Keratinocyte (primary cell): ENCODE data around the gene VTI1A. TPM values are rescaled to one million over a fixed set of nuclear protein-coding genes. Genes with fewer than 3 reads are reported as not detected.

Source experiments
- DNase-seq: peaks from one replicate; pipeline ENCODE4 v3.0.0-alpha.2; 2011; ENCODE audit warnings: low read depth, missing footprints, low spot score
- FAIRE-seq: peaks from 2 replicates; lab custom pipeline; 2011; peaks lifted over from hg19 to GRCh38; lab: Jason Lieb, UNC
- H2AFZ ChIP-seq: 2 replicates; pipeline ENCODE4 v1.6.0; 2012; ENCODE audit warnings: low read length, control low read depth, inconsistent platforms; ENCODE audit not compliant: control insufficient read depth
- H3K27ac ChIP-seq: 2 replicates; pipeline ENCODE4 v1.5.1; 2011; ENCODE audit warnings: low read length; ENCODE audit not compliant: control insufficient read depth, insufficient read depth
- H3K27me3 ChIP-seq: 3 replicates; pipeline ENCODE4 v1.6.0; 2011; ENCODE audit warnings: low read length; ENCODE audit not compliant: control insufficient read depth, insufficient read depth; ENCODE audit errors: extremely low read depth
- H3K36me3 ChIP-seq, 2 experiments: 2 replicates in 1 of 2; 3 replicates in 1 of 2; pipeline ENCODE4 v1.5.1; 2011; ENCODE audit warnings: low read length in 2 of 2, mild to moderate bottlenecking in 1 of 2; ENCODE audit not compliant: control insufficient read depth in 2 of 2, insufficient read depth in 2 of 2; ENCODE audit errors: extremely low read depth in 1 of 2
- H3K4me1 ChIP-seq: 3 replicates; pipeline ENCODE4 v1.5.1; 2011; ENCODE audit warnings: low read length; ENCODE audit not compliant: control insufficient read depth, insufficient read depth; ENCODE audit errors: extremely low read depth
- H3K4me2 ChIP-seq: 3 replicates; pipeline ENCODE4 v1.6.0; 2011; ENCODE audit warnings: low read depth, low read length; ENCODE audit not compliant: control insufficient read depth, insufficient read depth; ENCODE audit errors: extremely low read depth
- H3K4me3 ChIP-seq, 3 experiments: fragments of 200-600 bp in 1 of 3; sonication (generic) in 1 of 3; 2 replicates in 2 of 3; 3 replicates in 1 of 3; pipeline ENCODE4 v1.5.1; 2011 to 2016; ENCODE audit warnings: low read length in 3 of 3, mild to moderate bottlenecking in 3 of 3, control low read depth in 2 of 3, inconsistent platforms in 1 of 3, low read depth in 1 of 3, mixed read lengths in 1 of 3, mixed run types in 1 of 3, moderate library complexity in 1 of 3; ENCODE audit not compliant: control insufficient read depth in 2 of 3, insufficient read depth in 2 of 3; ENCODE audit errors: extremely low read depth in 1 of 3
- H3K79me2 ChIP-seq: 2 replicates; pipeline ENCODE4 v1.6.0; 2012; ENCODE audit warnings: low read length; ENCODE audit not compliant: control insufficient read depth, insufficient read depth
- H3K9ac ChIP-seq: 3 replicates; pipeline ENCODE4 v1.6.0; 2011; ENCODE audit warnings: low read length; ENCODE audit not compliant: control insufficient read depth, insufficient read depth; ENCODE audit errors: extremely low read depth
- H3K9me1 ChIP-seq: 3 replicates; pipeline ENCODE4 v1.6.0; 2011; ENCODE audit warnings: low read length; ENCODE audit not compliant: control insufficient read depth, insufficient read depth; ENCODE audit errors: extremely low read depth
- H3K9me3 ChIP-seq: 2 replicates; pipeline ENCODE4 v1.5.1; 2012; ENCODE audit warnings: low read depth, low read length; ENCODE audit not compliant: control insufficient read depth
- H4K20me1 ChIP-seq: 3 replicates; pipeline ENCODE4 v1.6.0; 2011; ENCODE audit warnings: low read length; ENCODE audit not compliant: control insufficient read depth, insufficient read depth; ENCODE audit errors: extremely low read depth
- CTCF ChIP-seq, 3 experiments: IDR thresholded peaks in 1 of 3; conservative IDR thresholded peaks in 1 of 3; optimal IDR thresholded peaks in 1 of 3; 2 replicates in 2 of 3; 3 replicates in 1 of 3; pipeline versions ENCODE3 to v1.5.1; 2011; ENCODE audit warnings: low read length in 3 of 3, mild to moderate bottlenecking in 3 of 3, moderate library complexity in 2 of 3, control low read depth in 1 of 3, inconsistent platforms in 1 of 3; ENCODE audit not compliant: insufficient read depth in 2 of 3; ENCODE audit errors: extremely low read depth in 1 of 3
- EZH2 ChIP-seq: IDR thresholded peaks from one replicate; pipeline ENCODE4 v1.6.1; 2012; ENCODE audit warnings: inconsistent platforms, mild to moderate bottlenecking, low read length, moderate library complexity
- dilution Hi-C: fragments of 300-500 bp; cut with MboI; formaldehyde crosslinking; loops from one replicate; pipeline ENCODE4 v1.7.0; 2020; ENCODE audit warnings: low sequenced_read_pairs; ENCODE audit not compliant: extremely low pct_ligation_motif_present
- polyA plus RNA-seq, 5 experiments: library from polyadenylated mRNA; depleted of rRNA in 3 of 5; stranded (reverse) in 3 of 5; stranded (forward) in 1 of 5; unstranded in 1 of 5; fragments of >200 nt; gene quantifications; 1 replicate in 1 of 5; 2 replicates in 3 of 5; 3 replicates in 1 of 5; pipeline versions ENCODE4 v1.2.1 to v1.2.3, GENCODE V29; 2011 to 2012; ENCODE audit warnings: missing spikeins in 2 of 5, low read depth in 1 of 5, low replicate concordance in 1 of 5

The VTI1A gene
- polyA plus RNA-seq, 1 donor (not counting 4 experiments of a cell fraction or from before 2014, with no cell fraction given) = 18.5 TPM

- H4K20me1 ChIP-seq = no peaks in the 10 kb centered on the region
- DNase-seq = no peak
- H3K79me2 ChIP-seq = no peaks in the 10 kb centered on the region
- dilution Hi-C loops = no loop called here
- no peak overlapping the region for H3K27ac ChIP-seq
- H3K36me3 ChIP-seq = peaks cover 17 to 18% of the 10 kb centered on the region in 2 experiments
- H3K4me1 ChIP-seq = no peaks in the 10 kb centered on the region
- no peak overlapping the region for H3K9ac ChIP-seq
- H3K4me3 ChIP-seq = no peak overlapping the region
- no peaks in the 10 kb centered on the region for H3K9me1 ChIP-seq
- H3K27me3 ChIP-seq = no peaks in the 10 kb centered on the region
- no peak for FAIRE-seq
- TF ChIP-seq EZH2 (no peak), CTCF (optimal IDR thresholded peaks at IDR 0.05 in 1 of 3, IDR thresholded peaks at IDR 0.05 in 1 of 3, conservative IDR thresholded peaks at IDR 0.05 in 1 of 3; ENCODE audit: extremely low read depth in 1 of 3, insufficient read depth in 2 of 3, low read length in 3 of 3) (peak in 1 of 3 experiments; percentile 17)
- H3K9me3 ChIP-seq = no peaks in the 10 kb centered on the region
- H3K4me2 ChIP-seq = no peak overlapping the region
- no peak overlapping the region for H2AFZ ChIP-seq
These were observed 11.9 kb upstream of the VTI1A start for GRCh38 chr10:112434988-112435619.

- TF ChIP-seq EZH2 (no peak), CTCF (optimal IDR thresholded peaks at IDR 0.05 in 1 of 3, IDR thresholded peaks at IDR 0.05 in 1 of 3, conservative IDR thresholded peaks at IDR 0.05 in 1 of 3; ENCODE audit: extremely low read depth in 1 of 3, insufficient read depth in 2 of 3, low read length in 3 of 3) (no peak)
- no peak for FAIRE-seq
- peaks cover 12 to 21% of the 10 kb centered on the region in 2 experiments for H3K36me3 ChIP-seq
These were observed 8.7 kb upstream of the VTI1A start for GRCh38 chr10:112438356-112438755.

More at GRCh38 chr10:112438356-112438755, 8.7 kb upstream of the VTI1A start:
- no peaks in the 10 kb centered on the region for H3K9me1 ChIP-seq
- H3K4me3 ChIP-seq = no peak overlapping the region
- no peak overlapping the region for H3K4me2 ChIP-seq
- no peaks in the 10 kb centered on the region for H4K20me1 ChIP-seq
- no peak overlapping the region for H2AFZ ChIP-seq
- H3K79me2 ChIP-seq = no peaks in the 10 kb centered on the region
- no peaks in the 10 kb centered on the region for H3K4me1 ChIP-seq
- H3K9ac ChIP-seq = no peak overlapping the region
- DNase-seq = no peak
- no peaks in the 10 kb centered on the region for H3K27me3 ChIP-seq
- no peak overlapping the region for H3K27ac ChIP-seq
- no peaks in the 10 kb centered on the region for H3K9me3 ChIP-seq
- dilution Hi-C loops = no loop called here
